Osteocyte (in vitro differentiated cells): ENCODE measurements around the gene CIROP. TPM values are rescaled to one million over a fixed set of nuclear protein-coding genes. Genes with fewer than 3 reads are reported as not detected.

Source experiments
- DNase-seq: peaks from one replicate; pipeline ENCODE4 v3.0.0; 2021; ENCODE audit warnings: mixed read lengths; ENCODE audit not compliant: unreplicated experiment; ENCODE audit errors: extremely low spot score
- H3K27ac Mint-ChIP-seq: one replicate; pipeline ENCODE4 v1.8.0; 2021; ENCODE audit warnings: mild to moderate bottlenecking, mixed read lengths; ENCODE audit not compliant: unreplicated experiment
- H3K27me3 Mint-ChIP-seq: one replicate; pipeline ENCODE4 v1.8.0; 2021; ENCODE audit warnings: mixed read lengths; ENCODE audit not compliant: unreplicated experiment
- H3K36me3 Mint-ChIP-seq: one replicate; pipeline ENCODE4 v1.8.0; 2021; ENCODE audit warnings: mixed read lengths; ENCODE audit not compliant: unreplicated experiment
- H3K4me1 Mint-ChIP-seq: one replicate; pipeline ENCODE4 v1.8.0; 2021; ENCODE audit warnings: mixed read lengths; ENCODE audit not compliant: unreplicated experiment
- H3K4me3 Mint-ChIP-seq: one replicate; pipeline ENCODE4 v1.8.0; 2021; ENCODE audit warnings: mild to moderate bottlenecking, moderate library complexity, mixed read lengths; ENCODE audit not compliant: unreplicated experiment
- H3K9me3 Mint-ChIP-seq: one replicate; pipeline ENCODE4 v1.8.0; 2021; ENCODE audit warnings: mixed read lengths; ENCODE audit not compliant: unreplicated experiment
- total RNA-seq: library from RNA; stranded (reverse); gene quantifications from 2 replicates; pipeline ENCODE4 v1.2.1, GENCODE V29; 2021
- TF ChIP-seq, protein P1 (sequence below): fragments of 200-600 bp; sonication (generic); IDR thresholded peaks from 2 replicates; pipeline ENCODE4 v1.5.0; 2021; ENCODE audit warnings: antibody characterized with exemption, mild to moderate bottlenecking, moderate library complexity

CIROP gene
- total RNA-seq, 1 donor from 2014 or later = not detected

GRCh38 chr14:23101986-23102625, 2.7 kb downstream of the CIROP start:
- no peaks in the 10 kb centered on the region for H3K27me3 Mint-ChIP-seq
- DNase-seq = no peak
- H3K4me3 Mint-ChIP-seq = no peak overlapping the region
- TF ChIP-seq, protein P1, sequence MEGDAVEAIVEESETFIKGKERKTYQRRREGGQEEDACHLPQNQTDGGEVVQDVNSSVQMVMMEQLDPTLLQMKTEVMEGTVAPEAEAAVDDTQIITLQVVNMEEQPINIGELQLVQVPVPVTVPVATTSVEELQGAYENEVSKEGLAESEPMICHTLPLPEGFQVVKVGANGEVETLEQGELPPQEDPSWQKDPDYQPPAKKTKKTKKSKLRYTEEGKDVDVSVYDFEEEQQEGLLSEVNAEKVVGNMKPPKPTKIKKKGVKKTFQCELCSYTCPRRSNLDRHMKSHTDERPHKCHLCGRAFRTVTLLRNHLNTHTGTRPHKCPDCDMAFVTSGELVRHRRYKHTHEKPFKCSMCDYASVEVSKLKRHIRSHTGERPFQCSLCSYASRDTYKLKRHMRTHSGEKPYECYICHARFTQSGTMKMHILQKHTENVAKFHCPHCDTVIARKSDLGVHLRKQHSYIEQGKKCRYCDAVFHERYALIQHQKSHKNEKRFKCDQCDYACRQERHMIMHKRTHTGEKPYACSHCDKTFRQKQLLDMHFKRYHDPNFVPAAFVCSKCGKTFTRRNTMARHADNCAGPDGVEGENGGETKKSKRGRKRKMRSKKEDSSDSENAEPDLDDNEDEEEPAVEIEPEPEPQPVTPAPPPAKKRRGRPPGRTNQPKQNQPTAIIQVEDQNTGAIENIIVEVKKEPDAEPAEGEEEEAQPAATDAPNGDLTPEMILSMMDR = no peak
- no peaks in the 10 kb centered on the region for H3K9me3 Mint-ChIP-seq
- no peak overlapping the region for H3K27ac Mint-ChIP-seq
- H3K36me3 Mint-ChIP-seq = peaks cover 25% of the 10 kb centered on the region
- peaks cover 27% of the 10 kb centered on the region for H3K4me1 Mint-ChIP-seq

GRCh38 chr14:23101213-23101970, 3.4 kb downstream of the CIROP start:
- no peaks in the 10 kb centered on the region for H3K9me3 Mint-ChIP-seq
- H3K27me3 Mint-ChIP-seq = no peaks in the 10 kb centered on the region
- H3K36me3 Mint-ChIP-seq = peaks cover 26% of the 10 kb centered on the region
- H3K4me1 Mint-ChIP-seq = peaks cover 32% of the 10 kb centered on the region
- no peak overlapping the region for H3K27ac Mint-ChIP-seq
- no peak overlapping the region for H3K4me3 Mint-ChIP-seq
- DNase-seq = no peak
- TF ChIP-seq, protein P1 = no peak

DNA sequence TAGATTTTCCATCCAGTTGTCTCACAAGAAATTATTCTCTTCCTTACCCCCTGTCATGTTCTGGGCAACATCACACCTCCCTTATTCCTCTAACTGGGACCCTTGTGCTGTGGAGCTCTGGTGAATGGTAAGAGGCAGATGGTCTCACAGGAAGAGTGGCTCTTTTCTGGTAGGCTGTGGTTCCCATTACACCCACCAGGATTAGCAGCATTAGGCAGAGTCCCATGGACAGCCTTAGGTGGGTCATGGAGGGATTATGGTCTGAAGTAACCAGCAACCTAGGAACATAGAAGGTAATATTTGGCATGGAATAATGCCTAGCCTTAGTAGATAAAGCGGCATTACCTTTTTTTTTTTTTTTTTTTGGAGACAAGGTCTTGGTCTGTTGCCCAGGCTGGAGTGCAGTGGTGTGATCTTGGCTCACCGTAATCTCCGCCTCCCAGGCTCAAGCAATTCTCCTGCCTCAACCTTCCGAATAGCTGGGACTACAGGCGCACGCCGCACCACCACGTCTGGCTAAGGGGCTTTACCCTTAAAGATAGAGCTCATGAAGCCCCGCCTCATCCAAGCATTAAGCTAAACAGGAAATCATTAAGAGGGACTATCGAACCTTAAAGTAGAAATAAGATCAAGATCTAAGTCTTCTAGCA, 5.5 kb downstream of the CIROP start:
- Mint-ChIP-seq H3K4me3 (no peak overlapping the region), H3K36me3 (peaks cover 26% of the 10 kb centered on the region), H3K27me3 (no peaks in the 10 kb centered on the region), H3K9me3 (no peaks in the 10 kb centered on the region), H3K27ac (no peak overlapping the region), H3K4me1 (peaks cover 18% of the 10 kb centered on the region)
- TF ChIP-seq, protein P1 = no peak
- DNase-seq = no peak

- Mint-ChIP-seq H3K27ac (no peak overlapping the region), H3K4me1 (peaks cover 18% of the 10 kb centered on the region), H3K4me3 (no peak overlapping the region), H3K27me3 (no peaks in the 10 kb centered on the region), H3K36me3 (peaks cover 30% of the 10 kb centered on the region), H3K9me3 (no peaks in the 10 kb centered on the region)
- TF ChIP-seq, protein P1 = no peak
- no peak for DNase-seq
Measured at GRCh38 chr14:23097786-23098185, 7.0 kb downstream of the CIROP start.
